Right ventricle myocardium superior (tissue), 1 donor: Measurements from ENCODE around the gene GXYLT2. TPM values are rescaled to one million over a fixed set of nuclear protein-coding genes. Genes with fewer than 3 reads are reported as not detected.

Source experiments
- ATAC-seq: fragments of 200-7000 bp; cut with Tn5 transposase; one replicate; pipeline ENCODE4 v1.9.1; 2020; ENCODE audit warnings: mild to moderate bottlenecking; ENCODE audit not compliant: poor library complexity
- DNase-seq: peaks from one replicate; pipeline ENCODE4 v3.0.0-alpha.2; 2020
- intact Hi-C: fragments of 100-400 bp; cut with DNase I; formaldehyde crosslinking; loops from one replicate; pipeline ENCODE4 v1.11.2; 2022
- long read RNA-seq: library from polyadenylated mRNA; unstranded; transcript quantifications from one replicate; pipeline ENCODE4 v2.0.0, GENCODE V29; 2021
- total RNA-seq: library from RNA; stranded (reverse); fragmentation: NEBNext Ultra II Directional; extraction: Animal tissue kit (Norgen Biotek cat#: 25700); gene quantifications from one replicate; pipeline ENCODE4 v1.2.1, GENCODE V29; 2021
- donor health status: DM: no; HTN: yes; CAD: no; lungs with severe emphysema.

GXYLT2 gene
- 10.2 TPM for total RNA-seq
- long read RNA-seq, transcript GXYLT2-201 (7 exons, 3,260 nt), result major isoform, 10 of 14 reads
- long read RNA-seq, partial matches to known transcripts, result 1 of 14 reads
- long read RNA-seq, other reads (novel, unspliced or antisense), result 3 of 14 reads

DNA sequence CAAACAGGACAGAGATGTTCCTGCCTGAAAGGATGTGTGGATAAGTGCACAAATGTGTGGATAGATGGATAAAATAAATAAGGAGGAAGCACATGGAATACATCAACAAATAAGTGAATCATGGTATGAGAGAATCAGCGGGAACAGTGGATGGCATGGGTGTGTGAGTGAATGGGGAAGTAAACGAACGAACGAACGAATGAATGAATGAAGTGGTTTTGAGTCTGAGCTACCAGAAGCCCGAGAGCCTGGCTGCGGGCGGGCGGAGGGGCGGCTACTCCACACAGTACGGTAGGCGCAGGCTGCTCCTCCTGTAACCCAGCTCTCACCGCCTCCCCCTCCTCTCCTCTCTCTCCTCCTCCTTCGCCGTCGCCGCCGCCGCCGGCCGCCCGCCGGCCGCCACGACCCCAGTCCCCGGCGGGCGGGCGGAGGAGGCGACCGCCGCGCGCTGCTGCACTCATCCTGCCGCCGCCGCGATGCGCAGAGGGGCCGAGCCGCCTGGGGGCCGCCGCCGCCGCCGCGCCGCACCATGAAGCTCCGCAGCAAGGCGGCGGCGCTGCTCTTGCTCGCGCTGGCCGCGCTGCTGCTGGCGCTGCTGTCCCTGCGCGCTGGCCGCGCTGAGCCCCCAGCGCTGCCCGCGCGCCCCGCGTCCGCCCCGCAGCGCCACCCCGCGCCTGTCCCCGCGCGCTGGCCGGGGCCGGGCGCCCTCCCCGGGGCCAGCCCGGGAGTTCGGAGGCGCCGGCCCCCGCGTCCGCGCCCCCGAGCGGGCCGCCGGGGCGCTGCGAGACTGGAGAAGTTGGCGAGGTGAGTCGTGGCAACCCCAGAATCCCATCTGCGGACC, at the start of gene GXYLT2:
TSS of gene GXYLT2 (plus strand) at position 342 of the 841 bp plus-strand sequence. CDS start at position 530, 188 bp downstream.
- ATAC-seq, result peak; percentile 76
- intact Hi-C loops, result no loop called here
- peak; percentile 82 for DNase-seq

DNA sequence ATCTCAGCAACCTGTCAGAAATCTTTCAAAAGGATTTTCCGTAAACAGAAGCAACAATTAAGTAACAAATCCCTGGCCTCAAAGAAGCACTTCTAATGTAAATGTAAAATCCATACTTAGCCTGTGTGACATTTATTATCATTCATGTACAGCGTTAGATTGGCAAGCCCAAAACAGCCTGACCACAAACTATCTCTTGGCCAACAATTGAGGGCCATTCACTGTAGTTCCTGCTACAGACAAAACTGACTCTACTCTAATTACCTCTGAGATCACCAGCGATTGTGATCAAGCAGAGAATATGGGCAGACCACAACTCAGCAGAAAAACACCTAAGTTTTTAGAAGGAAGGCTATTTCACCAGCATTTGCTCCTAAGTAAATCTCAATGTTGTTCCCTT, 48.8 kb upstream of the GXYLT2 start:
- intact Hi-C loops, result no loop called here
- ATAC-seq (no peak), DNase-seq (no peak)

- no peak for ATAC-seq
- DNase-seq, result no peak
- intact Hi-C loops, result no loop called here
These were observed 43.3 kb upstream of the GXYLT2 start for GRCh38 chr3:72844436-72844993.

DNA sequence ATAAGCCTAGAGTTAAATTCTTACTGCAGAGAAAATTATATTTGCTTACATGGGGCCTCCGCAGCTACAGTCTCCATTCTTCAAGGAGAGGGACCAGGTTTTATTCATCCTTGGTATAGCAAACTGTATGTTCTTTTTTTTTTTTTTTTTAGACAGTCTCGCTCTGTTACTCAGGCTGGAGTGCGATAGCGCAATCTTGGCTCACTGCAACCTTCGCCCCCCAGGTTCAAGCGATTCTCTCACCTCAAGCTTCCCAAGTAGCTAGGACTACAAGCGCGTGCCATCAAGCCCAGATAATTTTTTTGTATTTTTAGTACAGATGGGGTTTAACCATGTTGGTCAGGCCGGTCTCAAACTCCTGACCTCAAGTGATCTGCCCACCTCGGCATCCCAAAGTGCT, 41.7 kb upstream of the GXYLT2 start:
- ATAC-seq (no peak), DNase-seq (no peak)
- intact Hi-C loops, result no loop called here

- no peak for ATAC-seq
- intact Hi-C loops, result no loop called here
- no peak for DNase-seq
These were observed 40.6 kb upstream of the GXYLT2 start for GRCh38 chr3:72847282-72847681.

DNA sequence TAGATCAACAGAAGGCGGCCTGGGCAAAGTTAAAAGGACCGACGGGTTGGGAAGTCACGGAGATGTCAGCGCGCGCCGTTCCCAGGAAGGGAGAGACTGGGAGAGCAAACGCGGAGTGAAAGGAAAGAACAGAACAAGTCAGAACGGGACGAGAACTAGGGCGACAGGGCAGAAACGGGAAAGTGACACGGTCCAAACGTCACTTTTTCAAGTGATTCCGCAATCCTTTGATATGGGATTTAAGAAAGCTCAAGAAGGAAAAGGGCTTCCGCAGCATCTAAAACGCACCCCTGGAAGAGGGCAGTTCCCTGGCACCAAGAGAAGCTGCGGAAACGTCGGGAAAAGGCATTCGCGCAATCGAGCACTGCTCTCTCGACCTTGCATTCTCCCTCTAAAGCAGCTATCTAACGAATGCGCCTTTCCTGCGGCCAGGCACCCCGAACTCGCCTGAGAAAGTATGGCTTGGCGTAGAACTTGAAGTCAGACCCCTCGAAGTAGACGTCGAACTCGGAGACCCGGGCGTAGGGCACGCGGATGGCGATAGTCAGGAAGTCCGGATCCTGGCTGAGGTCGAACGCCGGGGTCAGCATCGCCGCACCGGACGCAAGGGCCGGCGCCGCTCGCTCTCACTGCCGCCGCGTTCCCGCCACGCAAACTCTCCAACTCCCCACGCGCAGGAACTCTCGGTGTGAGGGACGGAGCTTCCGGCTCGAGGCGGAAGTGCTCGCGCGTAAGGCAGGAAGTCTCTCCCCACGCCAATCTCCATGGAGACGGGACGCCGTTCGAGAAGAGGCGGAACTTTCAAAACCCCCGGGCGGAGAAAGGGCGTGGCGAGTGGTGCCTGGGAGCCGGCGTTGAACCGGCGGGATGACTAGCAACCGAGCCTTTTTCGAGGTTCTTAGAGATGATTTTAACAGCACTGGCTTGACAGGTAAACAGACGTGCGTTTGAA, 39.8 kb upstream of the GXYLT2 start, which contains the start of gene SHQ1:
TSS of gene SHQ1 (minus strand) at position 695 of the 952 bp plus-strand sequence. CDS start at position 590, 105 bp downstream.
- peak; percentile 98 for DNase-seq
- ATAC-seq, result peak; percentile 99
- intact Hi-C loops, result no loop called here

DNA sequence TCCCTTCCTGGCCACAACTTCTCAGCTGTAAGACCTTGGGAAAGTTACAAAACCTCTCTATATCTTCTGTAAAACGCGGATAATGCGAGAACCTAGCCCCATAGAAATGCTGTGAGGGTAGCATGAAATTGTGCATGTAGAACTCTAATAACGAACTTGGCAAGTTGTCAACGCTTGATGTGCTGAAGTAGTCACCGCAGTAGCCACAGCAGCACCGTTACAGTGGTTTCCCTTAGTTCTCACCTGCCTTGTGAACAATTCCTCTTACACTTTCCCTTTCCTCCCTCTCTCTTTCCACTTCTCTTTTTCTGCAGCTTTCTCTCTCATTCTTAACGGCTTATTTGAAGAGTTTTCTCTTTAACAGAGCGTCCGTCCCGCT, 39.2 kb upstream of the GXYLT2 start:
- intact Hi-C loops, result no loop called here
- peak; percentile 24 for ATAC-seq
- DNase-seq, result no peak

DNA sequence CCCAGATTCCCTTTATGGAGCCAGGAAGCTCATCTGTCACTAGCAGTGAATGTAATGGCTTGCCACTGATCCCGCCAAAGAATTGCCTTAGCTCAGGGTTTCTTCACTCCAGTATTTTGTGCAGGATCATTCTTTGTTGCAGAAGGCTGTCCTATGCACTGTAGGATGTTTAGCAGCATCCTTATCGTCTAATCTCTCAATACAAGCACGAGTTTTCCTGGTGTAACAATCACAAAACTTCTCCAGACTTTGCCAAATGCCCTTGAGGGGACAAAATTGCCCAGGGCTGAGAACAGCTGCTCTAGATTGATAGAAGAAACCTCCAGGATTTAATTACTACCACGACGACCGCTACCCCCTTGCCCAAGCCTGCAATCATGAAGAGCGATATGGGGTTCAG, 32.8 kb upstream of the GXYLT2 start:
- no peak for ATAC-seq
- intact Hi-C loops, result no loop called here

GRCh38 chr3:72860053-72860452, 27.8 kb upstream of the GXYLT2 start:
- DNase-seq (no peak), ATAC-seq (no peak)
- intact Hi-C loops, result no loop called here

More for the DNA sequence above, 32.8 kb upstream of the GXYLT2 start:
- DNase-seq, result no peak

DNA sequence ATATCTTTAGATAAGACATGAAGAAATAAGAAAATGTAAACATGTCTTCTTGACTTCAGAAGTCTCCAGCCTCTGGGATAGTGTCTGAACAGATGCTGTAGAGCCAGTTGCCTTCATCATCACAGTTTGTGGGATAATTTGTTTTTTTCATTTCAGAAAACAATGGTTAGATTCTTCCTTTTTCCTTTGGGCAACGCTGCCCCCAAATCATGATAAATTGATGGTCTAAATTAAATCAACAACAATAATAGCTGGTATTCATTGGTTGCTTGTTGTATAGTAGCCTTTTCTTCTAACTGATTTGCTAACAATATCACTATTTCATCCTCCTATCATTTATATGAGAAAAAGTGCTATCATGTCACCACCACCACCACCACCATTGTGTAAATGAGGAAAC, 27.0 kb upstream of the GXYLT2 start:
- intact Hi-C loops, result no loop called here
- ATAC-seq, result no peak

GRCh38 chr3:72862314-72863090, 25.3 kb upstream of the GXYLT2 start:
- ATAC-seq (no peak), DNase-seq (no peak)
- intact Hi-C loops, result no loop called here

More for the DNA sequence above, 27.0 kb upstream of the GXYLT2 start:
- DNase-seq, result no peak

GRCh38 chr3:72872183-72872582, 15.7 kb upstream of the GXYLT2 start:
- intact Hi-C loops, result no loop called here
- ATAC-seq (peak; percentile 22), DNase-seq (no peak)

DNA sequence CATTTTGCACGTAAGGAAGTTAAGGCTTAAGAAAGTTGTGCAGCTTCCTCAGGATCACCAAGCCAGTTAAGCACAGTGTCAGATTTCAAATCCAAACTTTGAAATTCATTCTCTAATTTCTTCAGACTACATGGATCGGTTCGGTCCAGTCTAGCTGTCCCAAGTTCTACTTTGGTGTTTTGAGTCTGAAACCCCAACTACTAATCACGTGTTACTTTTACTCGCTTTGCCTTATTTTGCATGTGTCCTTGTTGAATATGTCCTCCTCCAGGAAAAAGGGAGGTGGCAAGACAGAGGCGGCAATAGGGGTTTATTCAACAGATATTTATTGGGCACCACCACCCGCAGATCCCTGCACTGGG, 522 bp upstream of the GXYLT2 start:
- intact Hi-C loops, result no loop called here
- DNase-seq (no peak), ATAC-seq (peak; percentile 3)

DNA sequence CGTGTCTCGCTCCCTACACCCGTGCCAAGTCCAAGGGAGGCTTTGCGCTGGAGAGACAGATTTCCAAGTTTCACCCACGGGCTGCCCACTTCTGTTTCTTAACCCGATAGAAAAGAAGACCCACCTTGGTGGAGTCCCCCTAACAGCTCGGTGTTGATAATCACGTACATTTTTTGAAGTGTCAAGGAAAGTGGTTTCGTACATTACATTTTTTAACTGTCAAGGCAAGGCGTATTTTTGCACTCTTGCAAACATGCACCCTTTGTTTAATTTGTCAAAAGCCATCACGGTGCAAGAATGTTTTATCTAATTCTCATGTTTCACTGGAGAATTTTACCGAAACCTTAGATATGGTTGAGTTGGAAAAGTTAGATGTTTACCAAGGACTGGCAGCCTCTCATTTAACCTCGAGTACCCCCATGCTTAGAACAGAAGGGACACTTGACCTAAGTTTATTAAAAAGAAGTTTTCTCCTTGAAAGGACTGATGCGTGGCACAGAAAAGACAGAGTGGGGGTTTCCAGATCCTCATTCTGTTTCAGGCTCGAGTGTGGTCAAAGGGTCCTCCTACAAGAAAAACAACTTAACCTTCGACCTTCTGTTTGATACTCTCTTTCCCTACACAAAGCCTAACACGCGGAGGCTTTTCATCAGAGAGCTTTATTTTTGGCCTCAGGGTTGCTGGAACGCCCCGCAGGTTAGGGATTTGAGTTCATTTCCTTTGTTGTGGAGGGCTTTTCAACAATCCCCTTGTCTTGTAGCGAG, 882 bp downstream of the GXYLT2 start:
- intact Hi-C loops, result no loop called here
- ATAC-seq, result no peak
- DNase-seq, result no peak

DNA sequence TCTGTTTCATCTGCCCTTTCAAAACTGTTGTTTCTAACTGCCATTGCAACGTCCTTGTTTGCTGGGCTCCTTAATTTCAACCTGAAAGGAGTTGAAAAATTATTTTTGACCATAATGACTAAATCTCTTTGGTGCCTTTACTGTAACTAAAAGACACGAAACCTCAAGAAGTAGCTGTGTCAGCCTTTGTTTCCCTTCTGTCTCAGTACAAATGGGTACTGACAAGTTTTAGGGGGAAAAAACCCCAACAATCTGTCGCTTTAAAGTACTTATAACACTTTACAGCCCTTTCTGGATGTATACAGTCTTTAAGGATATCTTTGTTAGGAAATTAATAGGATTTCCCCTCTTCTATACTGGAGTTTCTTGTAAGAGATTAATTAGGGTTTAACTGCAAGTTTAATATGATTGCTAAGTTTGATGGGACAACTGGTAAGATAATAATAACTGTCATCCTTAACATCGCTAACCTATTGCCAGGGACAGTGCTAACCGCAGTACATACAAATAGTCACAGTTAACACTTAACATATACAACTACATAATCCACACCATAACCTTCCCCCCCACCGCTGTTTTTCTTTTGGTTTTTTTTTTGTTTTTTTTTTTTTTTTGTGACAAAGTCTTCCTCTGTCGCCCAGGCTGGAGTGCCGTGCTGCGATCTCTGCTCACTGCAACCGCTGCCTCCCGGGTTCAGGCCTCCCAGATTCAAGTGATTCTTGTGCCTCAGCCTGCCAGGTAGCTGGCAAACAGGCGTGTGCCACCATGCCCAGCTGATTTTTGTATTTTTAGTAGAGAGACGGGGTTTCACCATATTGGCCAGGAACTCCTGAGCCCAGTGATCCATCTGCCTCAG, 1.7 kb downstream of the GXYLT2 start:
- ATAC-seq, result no peak
- DNase-seq, result no peak

GRCh38 chr3:72890166-72890925, 2.5 kb downstream of the GXYLT2 start:
- intact Hi-C loops, result no loop called here
- ATAC-seq (no peak), DNase-seq (no peak)

More for the DNA sequence above, 1.7 kb downstream of the GXYLT2 start:
- intact Hi-C loops, result no loop called here
